IMR-90 (cell line): Measurements from ENCODE around the gene IGFBP3. TPM values are rescaled to one million over a fixed set of nuclear protein-coding genes. Genes with fewer than 3 reads are reported as not detected.

Experiments used
- ATAC-seq: fragments of 200-7000 bp; cut with Tn5 transposase; 2 replicates; pipeline ENCODE4 v1.9.1; 2020; ENCODE audit warnings: low read depth, mild to moderate bottlenecking, moderate library complexity
- BruUV-seq: library from RNA; stranded (reverse); fragments of 400-500 nt; replicated peaks from 2 replicates; lab custom pipeline; 2021; lab: Mats Ljungman, UMichigan
- CTCF ChIA-PET: fragments of 300-600 bp; formaldehyde crosslinking; extraction: SDS; loops from one replicate; lab custom pipeline; 2021; ENCODE audit warnings: antibody characterized with exemption; lab: Yijun Ruan, JAX
- POLR2A ChIA-PET: fragments of 300-600 bp; sonication (Branson Sonifier 250); formaldehyde crosslinking; loops from one replicate; lab custom pipeline; 2022; ENCODE audit warnings: antibody characterized with exemption; ENCODE audit not compliant: unreplicated experiment; lab: Charles Lee
- DNase-seq: peaks from one replicate; pipeline ENCODE4 v3.0.0; 2013
- H2AFZ ChIP-seq: replicated peaks from 2 replicates; pipeline ENCODE3; 2013; ENCODE audit warnings: low read length, mild to moderate bottlenecking; ENCODE audit not compliant: poor library complexity
- H2AK5ac ChIP-seq: 2 replicates; pipeline ENCODE4 v1.6.1; 2013; ENCODE audit warnings: low read depth, low read length, inconsistent platforms
- H2AK9ac ChIP-seq: replicated peaks from 2 replicates; pipeline ENCODE3; 2013; ENCODE audit warnings: mild to moderate bottlenecking, low read depth, low read length, moderate library complexity; ENCODE audit not compliant: poor library complexity
- H2BK120ac ChIP-seq: 2 replicates; pipeline ENCODE4 v1.6.1; 2013; ENCODE audit warnings: low read depth, low read length, inconsistent platforms
- H2BK15ac ChIP-seq: 3 replicates; pipeline ENCODE4 v1.6.1; 2013; ENCODE audit warnings: low read depth, low read length, inconsistent platforms
- H2BK20ac ChIP-seq: 2 replicates; pipeline ENCODE4 v1.6.1; 2013; ENCODE audit warnings: low read depth, mild to moderate bottlenecking, inconsistent platforms, low read length, moderate library complexity
- H2BK5ac ChIP-seq: 2 replicates; pipeline ENCODE4 v1.6.1; 2013; ENCODE audit warnings: mild to moderate bottlenecking, low read depth, low read length, inconsistent platforms; ENCODE audit not compliant: poor library complexity, severe bottlenecking
- H3K14ac ChIP-seq: replicated peaks from 2 replicates; pipeline ENCODE4 v1.6.1; 2013; ENCODE audit warnings: low read depth, low read length, inconsistent platforms
- H3K18ac ChIP-seq: 2 replicates; pipeline ENCODE4 v1.6.1; 2013; ENCODE audit warnings: low read depth, low read length, control low read depth
- H3K23ac ChIP-seq: 2 replicates; pipeline ENCODE4 v1.6.1; 2013; ENCODE audit warnings: low read depth, low read length, inconsistent platforms
- H3K27ac ChIP-seq: 2 replicates; pipeline ENCODE4 v1.5.1; 2013; ENCODE audit warnings: mild to moderate bottlenecking, control low read depth, low read length; ENCODE audit not compliant: insufficient read depth
- H3K27me3 ChIP-seq: 2 replicates; pipeline ENCODE4 v1.6.1; 2013; ENCODE audit warnings: low read length; ENCODE audit not compliant: control insufficient read depth, insufficient read depth
- H3K36me3 ChIP-seq: 2 replicates; pipeline ENCODE4 v1.6.1; 2013; ENCODE audit warnings: low read length, mixed read lengths; ENCODE audit not compliant: control insufficient read depth, insufficient read depth
- H3K4ac ChIP-seq: 2 replicates; pipeline ENCODE4 v1.6.1; 2013; ENCODE audit warnings: low read depth, low read length, inconsistent platforms
- H3K4me1 ChIP-seq: 2 replicates; pipeline ENCODE4 v1.6.1; 2013; ENCODE audit warnings: low read length, mixed read lengths; ENCODE audit not compliant: control insufficient read depth, insufficient read depth
- H3K4me2 ChIP-seq: 2 replicates; pipeline ENCODE4 v1.6.1; 2013; ENCODE audit warnings: low read depth, mild to moderate bottlenecking, control low read depth, low read length, moderate library complexity
- H3K4me3 ChIP-seq: 2 replicates; pipeline ENCODE4 v1.5.1; 2013; ENCODE audit warnings: low read depth, mild to moderate bottlenecking, control low read depth, low read length, moderate library complexity; ENCODE audit not compliant: insufficient read depth
- H3K56ac ChIP-seq: 2 replicates; pipeline ENCODE4 v1.6.1; 2013; ENCODE audit warnings: low read length, inconsistent platforms; ENCODE audit not compliant: insufficient read depth; ENCODE audit errors: extremely low read depth
- H3K79me1 ChIP-seq, 2 experiments: 2 replicates each; pipeline ENCODE4 v1.6.1; 2013; ENCODE audit warnings: low read length in 2 of 2, inconsistent platforms in 1 of 2, low read depth in 1 of 2
- H3K9ac ChIP-seq: 2 replicates; pipeline ENCODE4 v1.6.1; 2013; ENCODE audit warnings: low read depth, low read length, control low read depth
- H3K9me1 ChIP-seq: 2 replicates; pipeline ENCODE4 v1.6.1; 2013; ENCODE audit warnings: low read length, inconsistent platforms; ENCODE audit not compliant: insufficient read depth
- H3K9me3 ChIP-seq: 2 replicates; pipeline ENCODE4 v1.6.1; 2013; ENCODE audit warnings: low read length; ENCODE audit not compliant: control insufficient read depth, insufficient read depth
- H4K20me1 ChIP-seq: 2 replicates; pipeline ENCODE4 v1.6.1; 2013; ENCODE audit warnings: low read length, inconsistent platforms; ENCODE audit not compliant: insufficient read depth
- H4K5ac ChIP-seq: 2 replicates; pipeline ENCODE4 v1.6.1; 2013; ENCODE audit warnings: mild to moderate bottlenecking, low read depth, low read length, control low read depth
- H4K8ac ChIP-seq, 2 experiments: 2 replicates each; pipeline ENCODE4 v1.6.1; 2013; ENCODE audit warnings: low read depth in 2 of 2, low read length in 2 of 2, control low read depth in 1 of 2, inconsistent platforms in 1 of 2
- H4K91ac ChIP-seq: 2 replicates; pipeline ENCODE4 v1.6.1; 2013; ENCODE audit warnings: low read depth, low read length, inconsistent platforms; ENCODE audit not compliant: insufficient read depth
- BHLHE40 ChIP-seq: fragments of 150-350 bp; IDR thresholded peaks from 2 replicates; pipeline ENCODE4 v1.6.1; 2016; ENCODE audit warnings: mild to moderate bottlenecking, low read depth, low read length
- CEBPB ChIP-seq: IDR thresholded peaks from 2 replicates; pipeline ENCODE4 v1.6.1; 2012; ENCODE audit warnings: low read depth, low read length, improper control_type of control experiment
- CTCF ChIP-seq: conservative IDR thresholded peaks from 2 replicates; pipeline ENCODE4 v1.5.1; 2012; ENCODE audit warnings: mild to moderate bottlenecking, low read depth, low read length, improper control_type of control experiment
- FOS ChIP-seq: fragments of 150-350 bp; IDR thresholded peaks from 2 replicates; pipeline ENCODE4 v1.6.1; 2016; ENCODE audit warnings: low read depth, low read length
- MAFK ChIP-seq: IDR thresholded peaks from 2 replicates; pipeline ENCODE4 v1.6.1; 2012; ENCODE audit warnings: low read depth, low read length, improper control_type of control experiment
- MAZ ChIP-seq: IDR thresholded peaks from 2 replicates; pipeline ENCODE4 v1.6.1; 2012; ENCODE audit warnings: low read depth, mild to moderate bottlenecking, low read length, improper control_type of control experiment, moderate library complexity, borderline replicate concordance
- MXI1 ChIP-seq: IDR thresholded peaks from 2 replicates; pipeline ENCODE4 v1.6.1; 2012; ENCODE audit warnings: low read depth, mild to moderate bottlenecking, low read length, moderate library complexity, borderline replicate concordance
- NFE2L2 ChIP-seq: fragments of 150-350 bp; IDR thresholded peaks from 2 replicates; pipeline ENCODE4 v1.6.1; 2016; ENCODE audit warnings: low read depth, mild to moderate bottlenecking, low read length
- POLR2A ChIP-seq: IDR thresholded peaks from 2 replicates; pipeline ENCODE4 v1.6.1; 2012; ENCODE audit warnings: mild to moderate bottlenecking, low read depth, low read length
- RAD21 ChIP-seq: IDR thresholded peaks from 2 replicates; pipeline ENCODE4 v1.6.1; 2012; ENCODE audit warnings: low read length, improper control_type of control experiment
- RCOR1 ChIP-seq: IDR thresholded peaks from 2 replicates; pipeline ENCODE4 v1.6.1; 2012; ENCODE audit warnings: mild to moderate bottlenecking, low read length, improper control_type of control experiment; ENCODE audit not compliant: insufficient replicate concordance
- RFX5 ChIP-seq: IDR thresholded peaks from 2 replicates; pipeline ENCODE4 v1.8.0; 2012; ENCODE audit warnings: low read depth, mild to moderate bottlenecking, low read length, moderate library complexity
- SMC3 ChIP-seq: fragments of 150-350 bp; IDR thresholded peaks from 2 replicates; pipeline ENCODE4 v1.6.1; 2016; ENCODE audit warnings: low read depth, mild to moderate bottlenecking, antibody characterized with exemption, low read length, moderate library complexity
- USF2 ChIP-seq: fragments of 150-350 bp; IDR thresholded peaks from 2 replicates; pipeline ENCODE4 v1.6.1; 2017; ENCODE audit warnings: mild to moderate bottlenecking, antibody characterized with exemption, low read length, low read depth
- WGBS, 2 experiments: methylation state at CpG; one replicate each; pipeline versions ENCODE4 v1.1.5 to v1.1.7; 2013; ENCODE audit warnings: missing lambda C conversion rate in 2 of 2; ENCODE audit not compliant: insufficient read length in 1 of 2; ENCODE audit errors: extremely low coverage in 2 of 2; 5-methylcytosine and 5-hydroxymethylcytosine counted together
- dilution Hi-C: fragments of 300-500 bp; cut with HindIII; formaldehyde crosslinking; loops from one replicate; pipeline ENCODE4 v1.14.3; 2018; ENCODE audit warnings: low sequenced_read_pairs; ENCODE audit not compliant: unreplicated experiment
- in situ Hi-C: fragments of 300-500 bp; cut with MboI; formaldehyde crosslinking; loops from 3 replicates; pipeline ENCODE4 v1.14.3; 2019; ENCODE audit warnings: low sequenced_read_pairs, inconsistent platforms, mixed read lengths
- intact Hi-C: fragments of 100-400 bp; cut with micrococcal nuclease; formaldehyde crosslinking; loops from 2 replicates; pipeline ENCODE4 v1.10.0; 2022
- polyA plus RNA-seq, 3 experiments: library from polyadenylated mRNA; depleted of rRNA; stranded (reverse); fragments of >200 nt; gene quantifications; 2 replicates each; pipeline ENCODE4 v1.2.3, GENCODE V29; 2012; ENCODE audit warnings: low replicate concordance in 1 of 3
- total RNA-seq: library from RNA; depleted of rRNA; stranded (reverse); fragments of >200 nt; gene quantifications from 2 replicates; pipeline ENCODE4 v1.2.3, GENCODE V29; 2012

Gene IGFBP3
- total and polyA plus RNA-seq, 2 of the 4 experiments (the other 2 are of a cell fraction): 272 to 601 TPM

DNA sequence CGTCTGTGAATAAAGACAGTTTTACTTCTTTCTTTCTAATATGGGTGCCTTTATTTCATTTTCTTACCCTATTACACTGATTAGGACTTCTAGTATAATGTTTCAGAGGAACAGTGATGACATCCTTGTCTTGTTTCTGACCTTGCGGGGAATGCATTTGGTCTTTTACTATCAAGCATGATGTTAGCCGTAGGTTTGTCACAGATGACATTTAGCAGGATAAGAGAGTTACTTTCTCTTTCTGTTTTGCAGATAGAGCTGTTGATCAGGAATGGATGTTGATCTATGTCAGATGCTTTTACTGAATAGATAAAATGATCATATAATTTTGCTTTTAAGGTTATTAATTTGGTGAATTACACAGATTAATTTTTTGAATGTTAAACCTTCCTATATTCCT is 6.6 kb upstream of the IGFBP3 start:
- dilution Hi-C loops: no loop called here

More for the DNA sequence above, 6.6 kb upstream of the IGFBP3 start:
- no peak for ATAC-seq
- Histone ChIP-seq H3K9me3 (peaks cover 2% of the 10 kb centered on the region; the same call in 1 of the 2 replicates), H3K14ac (no peak overlapping the region), H3K79me1 (no peaks in the 10 kb centered on the region), H4K5ac (no peak overlapping the region), H4K8ac (no peak overlapping the region), H2AK5ac (no peak overlapping the region), H2AK9ac (no peak overlapping the region), H2AFZ (no peak overlapping the region), H2BK20ac (no peak overlapping the region), H3K9me1 (peaks cover 11% of the 10 kb centered on the region), H3K4me1 (peaks cover 8% of the 10 kb centered on the region; the same call in 1 of the 2 replicates), H3K9ac (no peak overlapping the region), H3K27ac (no peak overlapping the region), H2BK120ac (no peak overlapping the region), H2BK15ac (no peak overlapping the region), H3K56ac (no peak overlapping the region), H3K4me2 (no peak overlapping the region), H3K4me3 (no peak overlapping the region), H4K91ac (no peak overlapping the region), H3K36me3 (no peaks in the 10 kb centered on the region), H4K20me1 (no peaks in the 10 kb centered on the region), H3K4ac (no peak overlapping the region), H3K18ac (no peak overlapping the region), H3K27me3 (no peaks in the 10 kb centered on the region), H3K23ac (no peak overlapping the region), H2BK5ac (no peak overlapping the region)
- no peak for DNase-seq
- BruUV-seq: no TSS peak
- CTCF ChIA-PET: no interaction called here
- intact Hi-C loops: loop anchor here (10.0 kb wide), 2 partner anchors 107 to 527 kb away; no protein-coding TSS in a partner anchor
- POLR2A ChIA-PET: no interaction called here
- TF ChIP-seq RCOR1 (no peak), MXI1 (no peak), RFX5 (no peak), MAFK (no peak), CEBPB (no peak), BHLHE40 (no peak), USF2 (no peak), MAZ (no peak), NFE2L2 (no peak), SMC3 (no peak), FOS (no peak), CTCF (no peak), RAD21 (no peak), POLR2A (no peak)
- WGBS, 2 experiments: no CpG with 5 or more reads among the region's 3 CpGs
- in situ Hi-C loops: no loop called here
